Endodermal cell (in vitro differentiated cells): ENCODE results near the gene KATNIP. TPM values are rescaled to one million over a fixed set of nuclear protein-coding genes. Genes with fewer than 3 reads are reported as not detected.
"Not testable (repeated sequence)": the region's sequence is repeated elsewhere in the genome, so short reads cannot be mapped to it uniquely, and the experiment has no call there.

Source experiments
- DNase-seq: peaks from one replicate; pipeline ENCODE4 v3.0.0-alpha.2; 2017
- H3K27ac ChIP-seq: 2 replicates; pipeline ENCODE4 v1.5.1; 2013; ENCODE audit warnings: mild to moderate bottlenecking, low read depth, low read length, moderate library complexity
- H3K27me3 ChIP-seq: 2 replicates; pipeline ENCODE4 v1.6.1; 2013; ENCODE audit warnings: mild to moderate bottlenecking, low read length, moderate library complexity; ENCODE audit not compliant: insufficient read depth, control insufficient read depth, poor library complexity, severe bottlenecking
- H3K36me3 ChIP-seq: 2 replicates; pipeline ENCODE4 v1.7.0; 2013; ENCODE audit warnings: mild to moderate bottlenecking, low read length, moderate library complexity; ENCODE audit not compliant: control insufficient read depth, insufficient read depth
- H3K4me1 ChIP-seq: one replicate; pipeline ENCODE4 v1.7.0; 2013; ENCODE audit warnings: low read length; ENCODE audit not compliant: control insufficient read depth, insufficient read depth
- H3K4me3 ChIP-seq: 2 replicates; pipeline ENCODE4 v1.5.1; 2013; ENCODE audit warnings: mild to moderate bottlenecking, low read length, moderate library complexity
- H3K9ac ChIP-seq: 2 replicates; pipeline ENCODE4 v1.6.1; 2013; ENCODE audit warnings: mild to moderate bottlenecking, low read length, moderate library complexity; ENCODE audit not compliant: poor library complexity, severe bottlenecking; ENCODE audit errors: extremely low read depth
- H3K9me3 ChIP-seq: 2 replicates; pipeline ENCODE4 v1.6.1; 2013; ENCODE audit warnings: mild to moderate bottlenecking, low read length, moderate library complexity; ENCODE audit not compliant: control insufficient read depth
- H3K27ac Mint-ChIP-seq: 2 replicates; pipeline ENCODE4 v1.8.0; 2020; ENCODE audit warnings: mixed read lengths
- H3K27me3 Mint-ChIP-seq: 2 replicates; pipeline ENCODE4 v1.8.0; 2021; ENCODE audit warnings: mild to moderate bottlenecking, mixed read lengths; ENCODE audit not compliant: insufficient read depth
- H3K36me3 Mint-ChIP-seq: 2 replicates; pipeline ENCODE4 v1.8.0; 2020; ENCODE audit warnings: low read depth, mixed read lengths
- H3K4me1 Mint-ChIP-seq: 2 replicates; pipeline ENCODE4 v1.8.0; 2020; ENCODE audit warnings: mixed read lengths
- H3K4me3 Mint-ChIP-seq: 2 replicates; pipeline ENCODE4 v1.8.0; 2020; ENCODE audit warnings: mild to moderate bottlenecking, moderate library complexity, mixed read lengths
- H3K9me3 Mint-ChIP-seq: 2 replicates; pipeline ENCODE4 v1.8.0; 2020; ENCODE audit warnings: mild to moderate bottlenecking, mixed read lengths
- CTCF ChIP-seq: fragments of 200-600 bp; sonication (generic); conservative IDR thresholded peaks from 2 replicates; pipeline ENCODE4 v1.5.0; 2021; ENCODE audit warnings: antibody characterized with exemption, mild to moderate bottlenecking
- WGBS, 2 experiments: methylation state at CpG; one replicate each; pipeline versions ENCODE4 v1.1.5 to v1.1.7; 2013; ENCODE audit warnings: missing lambda C conversion rate in 2 of 2, mixed read lengths in 1 of 2; ENCODE audit not compliant: insufficient coverage in 1 of 2, insufficient read length in 1 of 2; 5-methylcytosine and 5-hydroxymethylcytosine counted together
- total RNA-seq, 2 donors: library from RNA; stranded (reverse); fragmentation: NEBNext Ultra II Directional in 1 of 2; extraction: Animal tissue kit (Norgen Biotek cat#: 25700) in 1 of 2; gene quantifications; 2 replicates in 1 of 2; 3 replicates in 1 of 2; pipeline ENCODE4 v1.2.1, GENCODE V29; 2021

KATNIP gene
- total RNA-seq, 2 donors from 2014 or later, result 33.6 to 39.1 TPM

DNA sequence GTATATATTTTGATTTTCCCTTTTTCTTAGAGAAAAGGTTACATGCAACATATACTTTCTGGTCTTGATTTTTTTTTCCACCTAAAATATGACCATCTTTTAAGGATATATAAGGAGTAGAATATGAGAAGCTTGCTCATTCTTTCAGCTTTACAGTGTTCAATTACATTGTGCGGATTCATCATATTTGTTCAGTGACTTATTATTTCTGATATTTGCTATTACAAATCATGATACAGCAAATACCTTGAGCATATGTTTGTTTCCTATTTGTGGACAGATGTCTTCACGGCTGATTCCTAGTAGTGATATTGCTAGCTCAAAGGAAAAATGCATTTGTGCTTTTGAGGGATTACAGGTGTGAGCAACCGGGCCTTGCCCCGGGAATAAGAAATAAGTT is 18.1 kb downstream of the KATNIP start:
- Histone ChIP-seq H3K4me1 (peaks cover 7% of the 10 kb centered on the region), H3K9me3 (no peaks in the 10 kb centered on the region), H3K4me3 (no peak overlapping the region), H3K9ac (no peak overlapping the region), H3K27ac (no peak overlapping the region), H3K36me3 (peaks cover 4% of the 10 kb centered on the region), H3K27me3 (no peaks in the 10 kb centered on the region)
- Mint-ChIP-seq H3K27ac (no peak overlapping the region), H3K9me3 (no peaks in the 10 kb centered on the region), H3K27me3 (no peaks in the 10 kb centered on the region), H3K4me1 (peaks cover 13% of the 10 kb centered on the region), H3K36me3 (peaks cover 7% of the 10 kb centered on the region), H3K4me3 (no peak overlapping the region)
- TF ChIP-seq CTCF, result no peak
- 93 to 100% methylated on average over 1 to 3 of the region's 4 CpGs for whole genome bisulfite sequencing, 2 experiments
- DNase-seq, result no peak

DNA sequence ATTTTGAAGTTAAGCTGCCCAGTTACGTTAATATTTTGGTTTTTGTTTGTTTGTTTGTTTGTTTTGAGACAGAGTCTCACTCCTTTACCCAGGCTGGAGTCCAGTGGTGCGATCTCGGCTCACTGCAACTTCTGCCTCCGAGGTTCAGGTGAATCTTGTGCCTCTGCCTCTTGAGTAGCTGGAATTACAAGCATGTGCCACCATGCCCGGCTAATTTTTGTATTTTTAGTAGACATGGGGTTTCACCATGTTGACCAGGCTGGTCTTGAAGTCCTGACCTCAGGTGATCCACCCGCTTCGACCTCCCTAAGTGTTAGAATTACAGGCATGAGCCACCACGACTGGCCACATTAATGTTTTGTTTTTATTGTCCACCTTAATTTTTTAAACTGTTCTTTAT is 21.0 kb downstream of the KATNIP start:
- H3K36me3 Mint-ChIP-seq, H3K9ac ChIP-seq, H3K36me3 ChIP-seq, H3K4me3 ChIP-seq, H3K9me3 ChIP-seq, H3K27me3 ChIP-seq, DNase-seq, H3K27me3 Mint-ChIP-seq, H3K27ac ChIP-seq, H3K4me3 Mint-ChIP-seq, H3K9me3 Mint-ChIP-seq, H3K27ac Mint-ChIP-seq: not testable (repeated sequence)
- peaks cover 14% of the 10 kb centered on the region for H3K4me1 Mint-ChIP-seq
- peaks cover 10% of the 10 kb centered on the region for H3K4me1 ChIP-seq
- 95 to 98% methylated on average over 7 to 8 of the region's 8 CpGs for WGBS, 2 experiments

- no peak overlapping the region for H3K4me3 ChIP-seq
- no peaks in the 10 kb centered on the region for H3K9me3 ChIP-seq
- WGBS, 2 experiments, result 77 to 79% methylated on average over 3 to 8 of the region's 8 CpGs
- DNase-seq, result peak; percentile 56
- Mint-ChIP-seq H3K27me3 (no peaks in the 10 kb centered on the region), H3K36me3 (peaks cover 10% of the 10 kb centered on the region), H3K9me3 (no peaks in the 10 kb centered on the region), H3K4me3 (no peak overlapping the region), H3K27ac (peak overlapping the region; percentile 35), H3K4me1 (peaks cover 17% of the 10 kb centered on the region)
- H3K27me3 ChIP-seq, result no peaks in the 10 kb centered on the region
- no peak overlapping the region for H3K27ac ChIP-seq
- peaks cover 11% of the 10 kb centered on the region for H3K4me1 ChIP-seq
- TF ChIP-seq CTCF, result no peak
- no peak overlapping the region for H3K9ac ChIP-seq
- H3K36me3 ChIP-seq, result peaks cover 4% of the 10 kb centered on the region
Measured at GRCh38 chr16:27571433-27572326, 21.7 kb downstream of the KATNIP start.
